ENCODE data around the gene ZNF385A. TPM values are rescaled to one million over a fixed set of nuclear protein-coding genes. Genes with fewer than 3 reads are reported as not detected.

The ZNF385A gene
- total and polyA plus RNA-seq, 2 of the 13 experiments (the other 11 are each of a cell fraction or from before 2014, with no cell fraction given), result 0.44 to 0.67 TPM

- DNase-seq (ENCODE audit: low spot score) (no peak), ATAC-seq (no peak), FAIRE-seq (no peak)
- in situ Hi-C loops (cut with HindIII; ENCODE audit: extremely low pct_ligation_motif_present, low pct_unique_long_range_greater_than_20kb), result no loop called here
- Histone ChIP-seq H3K4me3 (replicated peaks in 1 of 3; ENCODE audit: insufficient read depth in 1 of 3, low read depth in 2 of 3, low read length in 3 of 3) (no peak overlapping the region), H2AFZ (ENCODE audit: low read length) (no peak overlapping the region), H3K79me2 (ENCODE audit: insufficient read depth, low read length) (no peaks in the 10 kb centered on the region), H4K20me1 (ENCODE audit: insufficient read depth, low read length) (no peaks in the 10 kb centered on the region), H3K27me3 (ENCODE audit: control insufficient read depth in 1 of 2, insufficient read depth in 2 of 2, low read length in 2 of 2) (no peaks in the 10 kb centered on the region; a peak in 1 of 5 replicates), H3K27ac (ENCODE audit: extremely low read length, insufficient read depth, low read length) (no peak overlapping the region), H3K4me1 (ENCODE audit: insufficient read depth, low read length) (no peaks in the 10 kb centered on the region), H3K9ac (ENCODE audit: insufficient read depth, low read depth, low read length) (no peak overlapping the region), H3K36me3 (replicated peaks in 1 of 2; ENCODE audit: control insufficient read depth in 1 of 2, insufficient read depth in 2 of 2, low read length in 2 of 2) (no peaks in the 10 kb centered on the region), H3K4me2 (ENCODE audit: low read depth, low read length) (no peak overlapping the region), H3K9me3 (ENCODE audit: low read length) (no peaks in the 10 kb centered on the region)
- TF ChIP-seq ETV5 (CRISPR knock-in tag; IDR thresholded peaks at IDR 0.05; ENCODE audit: borderline replicate concordance), result no peak
- no peak for TF ChIP-seq ZNF513 (CRISPR knock-in tag; conservative IDR thresholded peaks at IDR 0.05)
- no peak for TF ChIP-seq NPAS2 (CRISPR knock-in tag; IDR thresholded peaks at IDR 0.05; ENCODE audit: borderline replicate concordance)
- TF ChIP-seq NCOA1 (CRISPR knock-in tag; IDR thresholded peaks at IDR 0.05), result no peak
- BruUV-seq (replicated peaks), result no TSS peak
- ChIA-PET POLR2A (no interaction called here), CTCF (ENCODE audit: low intra/inter-chr PET ratio, low total read pairs) (no interaction called here)
- intact Hi-C loops (cut with micrococcal nuclease; ENCODE audit: unreplicated experiment), result no loop called here
- WGBS (ENCODE audit: low lambda C conversion rate), result 0% methylated on average over 2 of the region's 2 CpGs
These were observed 13.7 kb upstream of the ZNF385A start for GRCh38 chr12:54398218-54398617.

GRCh38 chr12:54397157-54397556 lies 12.6 kb upstream of the ZNF385A start:
- in situ Hi-C loops (cut with HindIII; ENCODE audit: extremely low pct_ligation_motif_present, low pct_unique_long_range_greater_than_20kb), result no loop called here
- Histone ChIP-seq H3K27me3 (ENCODE audit: control insufficient read depth in 1 of 2, insufficient read depth in 2 of 2, low read length in 2 of 2) (peaks cover 0 to 2% of the 10 kb centered on the region in 2 experiments; a peak in 1 of 5 replicates), H3K4me2 (ENCODE audit: low read depth, low read length) (no peak overlapping the region), H2AFZ (ENCODE audit: low read length) (no peak overlapping the region), H3K27ac (ENCODE audit: extremely low read length, insufficient read depth, low read length) (no peak overlapping the region), H3K79me2 (ENCODE audit: insufficient read depth, low read length) (no peaks in the 10 kb centered on the region), H3K4me1 (ENCODE audit: insufficient read depth, low read length) (no peaks in the 10 kb centered on the region), H3K9ac (ENCODE audit: insufficient read depth, low read depth, low read length) (no peak overlapping the region), H3K36me3 (replicated peaks in 1 of 2; ENCODE audit: control insufficient read depth in 1 of 2, insufficient read depth in 2 of 2, low read length in 2 of 2) (no peaks in the 10 kb centered on the region), H3K9me3 (ENCODE audit: low read length) (no peaks in the 10 kb centered on the region), H3K4me3 (replicated peaks in 1 of 3; ENCODE audit: insufficient read depth in 1 of 3, low read depth in 2 of 3, low read length in 3 of 3) (no peak overlapping the region), H4K20me1 (ENCODE audit: insufficient read depth, low read length) (no peaks in the 10 kb centered on the region)
- POLR2A ChIA-PET, result no interaction called here
- WGBS (ENCODE audit: low lambda C conversion rate), result no CpG with 5 or more reads among the region's 1 CpG
- intact Hi-C loops (cut with micrococcal nuclease; ENCODE audit: unreplicated experiment), result no loop called here
- CTCF ChIA-PET (ENCODE audit: low intra/inter-chr PET ratio, low total read pairs), result no interaction called here
- no TSS peak for BruUV-seq (replicated peaks)
- DNase-seq (ENCODE audit: low spot score) (no peak), ATAC-seq (no peak), FAIRE-seq (no peak)
- no peak for TF ChIP-seq ELF3 (CRISPR knock-in tag; IDR thresholded peaks at IDR 0.05)
- no peak for TF ChIP-seq STAT6 (CRISPR knock-in tag; IDR thresholded peaks at IDR 0.05; ENCODE audit: borderline replicate concordance)
- TF ChIP-seq FUBP1 (CRISPR knock-in tag; IDR thresholded peaks at IDR 0.05; ENCODE audit: borderline replicate concordance), result no peak
- TF ChIP-seq TFDP2 (CRISPR knock-in tag; IDR thresholded peaks at IDR 0.05), result no peak
- no peak for TF ChIP-seq HNRNPUL1 (IDR thresholded peaks at IDR 0.05; ENCODE audit: low read depth, low read length)
- no peak for TF ChIP-seq ERF (CRISPR knock-in tag; IDR thresholded peaks at IDR 0.05)

Measured in HepG2 (cell line).